ENCODE measurements around the gene PDE6A.
"Not testable (repeated sequence)": the region's sequence is repeated elsewhere in the genome, so short reads cannot be mapped to it uniquely, and the experiment has no call there.

The PDE6A gene

DNA sequence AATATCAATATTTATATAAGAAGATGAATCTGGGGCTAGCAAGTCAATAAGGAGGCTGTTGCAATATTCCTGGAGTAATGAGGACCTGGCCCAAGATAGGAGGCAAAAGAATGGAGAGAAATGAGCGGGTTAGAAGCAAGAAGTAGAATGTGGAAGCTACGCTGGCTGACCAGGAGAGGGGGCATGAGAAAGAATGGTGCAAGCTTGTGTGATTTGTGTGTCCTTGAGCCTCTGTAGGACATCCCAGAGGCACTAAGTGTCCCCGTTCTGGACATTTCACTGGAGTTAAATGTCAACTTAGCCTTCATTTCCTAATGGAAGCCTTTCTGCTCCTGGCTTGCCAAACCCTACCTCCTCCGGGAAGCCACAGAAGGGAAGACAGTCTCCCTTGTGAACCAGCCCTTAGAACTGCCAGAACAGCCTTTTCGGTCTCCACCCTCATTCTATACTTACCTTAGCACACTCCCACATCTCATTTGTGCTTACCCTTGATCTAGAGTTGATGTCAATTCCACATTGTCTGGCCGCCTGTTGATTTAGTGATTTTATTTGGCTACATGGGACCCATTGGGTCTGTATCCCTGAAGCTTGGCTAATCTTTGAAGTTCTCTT lies 6.7 kb upstream of the PDE6A start:
- DNase-seq: peak; percentile 25

- no peak for DNase-seq
These were observed 4.4 kb upstream of the PDE6A start for GRCh38 chr5:149948993-149949392.

GRCh38 chr5:149946118-149946517 lies 1.5 kb upstream of the PDE6A start:
- no peak for DNase-seq

- DNase-seq: not testable (repeated sequence)
These were observed 1.2 kb downstream of the PDE6A start for GRCh38 chr5:149943177-149943949.

GRCh38 chr5:149942741-149943169 lies 1.8 kb downstream of the PDE6A start:
- DNase-seq: not testable (repeated sequence)

GRCh38 chr5:149942199-149942598 lies 2.4 kb downstream of the PDE6A start:
- DNase-seq: no peak

DNA sequence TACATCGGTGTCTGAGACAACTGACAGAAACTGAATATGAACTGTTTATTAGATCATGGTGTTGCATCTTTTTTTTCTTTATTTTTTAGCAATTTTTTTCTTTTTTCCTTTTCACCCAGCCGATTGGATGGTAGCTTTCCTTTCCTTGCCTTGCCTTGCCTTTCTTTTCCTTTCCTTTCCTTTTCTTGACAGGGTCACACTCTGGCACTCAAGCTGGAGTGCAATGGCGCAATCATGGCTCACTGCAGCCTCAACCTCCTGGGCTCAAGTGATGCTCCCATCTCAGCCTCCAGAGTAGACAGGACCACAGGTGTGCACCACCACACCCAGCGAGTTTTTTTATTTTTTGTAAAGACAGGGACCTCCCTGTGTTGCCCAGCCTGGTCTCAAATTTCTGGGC lies 2.8 kb downstream of the PDE6A start:
- DNase-seq: no peak

DNA sequence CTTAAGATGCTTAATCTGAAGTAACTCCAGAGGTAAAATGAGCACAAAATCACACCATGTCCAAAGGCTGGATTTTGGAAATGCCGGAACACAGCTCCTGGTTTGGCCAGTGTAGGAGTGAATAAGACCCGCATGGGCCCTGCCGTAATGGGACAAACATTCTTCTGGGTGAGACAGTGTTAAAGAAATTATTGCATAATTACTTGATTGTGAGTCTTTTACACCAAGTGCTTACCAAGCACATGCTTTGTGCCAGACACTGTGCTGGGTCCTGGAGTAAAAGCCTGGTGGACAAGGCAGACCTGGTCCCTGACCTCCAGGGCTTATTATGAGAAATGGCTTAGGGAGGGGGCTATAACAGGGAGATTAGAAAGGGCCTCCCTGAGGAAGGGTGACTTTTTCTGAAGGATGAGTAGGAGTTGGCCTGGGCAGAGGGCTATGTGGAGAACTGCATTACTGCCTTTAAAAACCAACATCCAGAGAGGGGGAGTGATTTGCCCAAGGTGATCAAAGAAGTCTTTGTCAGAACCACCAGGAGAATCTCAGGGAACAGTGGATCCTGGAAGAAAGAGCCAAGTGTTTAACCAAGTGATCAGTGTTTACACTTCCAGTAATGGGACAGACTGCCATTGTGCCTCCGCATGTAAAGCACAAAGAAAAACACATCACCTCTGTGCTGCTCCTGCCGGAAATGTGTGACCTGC lies 3.5 kb downstream of the PDE6A start:
- no peak for DNase-seq

DNA sequence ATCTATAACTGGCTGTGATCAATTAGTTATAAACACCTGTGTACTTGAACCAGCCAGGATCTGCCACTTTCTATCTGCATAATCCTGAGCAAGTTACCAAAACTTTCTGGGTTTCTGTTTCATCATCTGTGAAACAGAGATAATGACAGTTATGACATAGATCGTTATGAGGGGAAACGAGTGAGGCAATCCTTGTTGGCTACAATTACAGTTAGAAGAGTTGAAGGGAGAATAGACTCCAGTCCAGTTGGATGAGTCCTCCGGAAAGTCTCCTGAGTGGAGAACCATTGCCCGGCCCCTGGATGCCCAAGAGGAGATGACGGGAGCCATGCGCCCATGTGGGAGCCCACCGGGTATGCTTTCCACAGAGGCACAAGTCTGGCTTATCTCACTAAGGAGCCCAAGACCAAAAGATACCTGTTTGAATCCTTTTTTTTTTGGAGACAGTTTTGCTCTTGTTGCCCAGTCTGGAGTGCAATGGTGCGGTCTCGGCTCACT lies 4.5 kb downstream of the PDE6A start:
- DNase-seq: peak; percentile 93

DNA sequence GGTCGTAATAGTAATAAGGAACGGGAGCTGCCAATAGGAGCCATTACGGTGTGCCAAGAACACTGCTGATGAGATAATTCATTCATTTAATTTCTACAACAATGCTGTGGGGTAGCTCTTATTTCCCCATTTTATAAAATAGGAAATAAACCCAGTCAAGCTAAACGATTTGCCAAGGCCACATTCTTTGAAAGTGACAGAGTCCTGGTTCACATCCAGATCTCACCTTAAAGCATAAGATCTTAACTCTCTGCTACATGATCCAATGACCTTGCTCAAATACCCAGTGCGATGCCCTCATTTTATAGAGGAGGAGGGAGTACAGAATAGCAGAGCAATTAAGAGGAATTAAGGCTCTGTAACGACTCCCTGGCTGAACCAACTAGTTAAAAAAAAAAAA lies 5.0 kb downstream of the PDE6A start:
- peak; percentile 49 for DNase-seq

GRCh38 chr5:149938791-149939358 lies 5.7 kb downstream of the PDE6A start:
- peak; percentile 53 for DNase-seq

DNA sequence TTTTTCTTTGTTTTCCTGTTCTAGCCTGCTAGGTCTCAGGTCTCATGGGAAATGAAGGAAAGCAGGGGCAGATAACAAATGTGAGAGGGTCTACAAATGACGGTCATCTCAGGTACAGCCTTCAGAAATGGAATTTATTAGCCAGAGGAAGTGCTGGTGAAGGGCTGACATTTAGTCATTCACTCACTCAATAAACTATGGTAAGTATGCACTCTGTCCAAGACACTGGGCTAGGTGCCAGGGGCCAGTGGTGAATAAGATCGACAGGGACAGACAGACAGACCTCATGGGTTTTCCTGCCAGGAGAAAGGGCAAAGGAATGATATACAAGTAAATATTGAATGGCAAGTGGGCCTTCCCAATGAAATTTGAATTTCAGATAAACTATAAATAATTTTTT lies 6.3 kb downstream of the PDE6A start:
- DNase-seq: peak; percentile 66

- DNase-seq: peak; percentile 55
These were observed 7.0 kb downstream of the PDE6A start for GRCh38 chr5:149937610-149938009.

- DNase-seq: no peak
These were observed 7.9 kb downstream of the PDE6A start for GRCh38 chr5:149936700-149937091.

GRCh38 chr5:149936044-149936699 lies 8.4 kb downstream of the PDE6A start:
- DNase-seq: no peak

- no peak for DNase-seq
These were observed 9.1 kb downstream of the PDE6A start for GRCh38 chr5:149935431-149935901.

DNA sequence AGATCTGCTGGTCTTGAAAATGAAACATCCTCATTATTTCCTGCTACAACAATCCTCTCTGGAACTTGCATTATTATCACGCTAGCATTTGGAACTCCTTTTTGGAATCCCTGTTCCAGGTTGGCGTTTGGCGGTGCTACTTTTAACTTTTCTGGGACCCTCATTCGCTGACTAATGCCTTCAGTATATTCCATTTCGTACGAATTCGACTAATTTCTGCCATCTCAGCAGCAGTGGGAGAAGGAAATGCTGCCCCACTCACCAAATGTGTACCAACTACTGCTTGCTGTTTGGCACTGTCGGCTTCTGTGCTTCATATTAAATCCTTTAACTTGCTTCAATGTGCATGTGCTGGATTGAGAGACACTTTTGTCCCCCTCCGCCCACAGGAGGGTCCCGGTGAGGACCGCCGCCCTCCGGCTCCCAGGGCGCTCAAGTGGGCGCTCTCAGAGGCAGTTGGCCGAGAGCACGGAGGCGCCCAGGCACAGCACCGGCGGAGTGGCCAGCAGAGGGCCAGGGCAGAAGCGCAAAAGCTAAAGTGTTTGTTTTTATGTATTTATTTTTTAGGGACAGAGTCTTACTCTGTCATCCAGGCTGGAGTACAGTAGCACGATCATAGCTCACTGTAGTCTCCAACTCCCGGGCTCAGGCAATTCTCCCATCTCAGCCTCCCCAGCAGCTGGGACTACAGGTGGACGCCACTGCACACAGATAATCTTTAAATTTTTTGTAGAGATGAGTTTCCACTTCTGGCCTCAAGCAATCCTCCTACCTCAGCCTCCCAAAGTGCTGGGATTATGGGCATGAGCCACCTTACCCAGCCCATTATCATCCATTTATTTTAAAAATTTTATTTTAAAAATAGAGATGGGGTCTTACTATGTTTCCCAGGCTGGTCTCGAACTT lies 11.9 kb downstream of the PDE6A start:
- DNase-seq: peak; percentile 44

DNA sequence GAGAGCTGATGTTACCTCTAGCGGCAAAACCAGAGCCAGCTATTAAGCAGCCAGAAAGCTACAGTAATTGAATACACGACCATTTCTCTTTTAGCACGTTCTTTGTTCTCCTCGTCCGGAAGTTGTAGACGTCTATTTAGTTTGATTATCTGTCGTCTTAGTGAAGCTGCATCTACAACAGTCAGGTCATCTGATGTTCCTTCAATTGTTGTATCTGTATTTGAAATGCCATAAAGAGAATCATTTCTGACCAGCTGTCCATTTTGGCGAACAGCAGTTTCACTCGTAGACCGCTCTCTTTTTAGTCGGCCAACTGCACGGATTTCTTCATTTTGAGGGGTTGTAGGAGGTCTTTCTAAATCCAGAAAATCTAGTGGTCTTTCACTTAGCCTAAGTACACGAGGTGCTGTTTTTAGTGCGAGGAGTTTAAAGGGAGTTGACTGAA lies 12.6 kb downstream of the PDE6A start:
- DNase-seq: no peak

DNA sequence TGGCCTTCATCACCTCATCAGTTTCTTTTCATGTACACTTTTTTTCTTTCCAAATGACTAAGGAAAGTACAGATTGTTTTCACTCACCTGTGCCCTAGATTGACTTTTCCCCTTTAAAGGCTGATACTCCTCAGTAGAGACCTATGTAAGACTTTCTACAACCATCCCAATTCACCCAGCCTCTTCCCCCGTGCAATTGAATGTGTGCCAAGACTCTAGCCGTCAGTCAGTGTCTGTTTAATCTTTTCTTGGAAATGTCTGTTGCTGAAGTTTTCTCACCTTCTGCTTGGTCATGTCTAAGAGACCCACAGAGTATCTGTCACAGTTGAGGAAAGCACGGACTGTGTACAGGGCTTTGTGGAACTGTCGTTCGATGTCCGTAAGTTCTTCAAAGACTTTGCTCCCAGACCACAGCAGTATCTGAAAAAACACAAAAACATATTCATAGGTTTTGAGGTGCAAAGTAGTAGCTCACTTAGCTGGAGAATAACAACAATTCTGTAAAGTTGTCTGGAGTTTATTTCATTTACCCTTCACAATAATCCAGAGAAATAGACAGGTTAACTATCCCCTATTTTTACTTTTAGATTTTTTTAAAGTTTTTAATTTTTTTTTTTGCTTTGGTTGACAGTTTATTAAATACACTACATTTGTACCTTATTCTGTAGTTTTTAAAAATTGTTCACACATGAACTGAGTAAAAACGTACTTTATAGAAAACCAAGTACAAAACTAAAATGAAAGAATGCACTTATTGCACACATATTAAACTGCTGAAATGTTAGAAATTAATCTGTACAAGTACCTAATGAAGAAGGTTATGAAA lies 13.6 kb downstream of the PDE6A start:
- DNase-seq: peak; percentile 68

- DNase-seq: peak; percentile 48
These were observed 14.4 kb downstream of the PDE6A start for GRCh38 chr5:149930043-149930748.

Data from hematopoietic multipotent progenitor cell treated with erythropoietin and hydrocortisone succinate and interleukin-3 and kit ligand, for 4 days (in vitro differentiated cells).